ENCODE measurements around the gene PRR35. TPM values are rescaled to one million over a fixed set of nuclear protein-coding genes. Genes with fewer than 3 reads are reported as not detected.

PRR35 gene
- total RNA-seq, 4 donors from 2014 or later, result not detected

DNA sequence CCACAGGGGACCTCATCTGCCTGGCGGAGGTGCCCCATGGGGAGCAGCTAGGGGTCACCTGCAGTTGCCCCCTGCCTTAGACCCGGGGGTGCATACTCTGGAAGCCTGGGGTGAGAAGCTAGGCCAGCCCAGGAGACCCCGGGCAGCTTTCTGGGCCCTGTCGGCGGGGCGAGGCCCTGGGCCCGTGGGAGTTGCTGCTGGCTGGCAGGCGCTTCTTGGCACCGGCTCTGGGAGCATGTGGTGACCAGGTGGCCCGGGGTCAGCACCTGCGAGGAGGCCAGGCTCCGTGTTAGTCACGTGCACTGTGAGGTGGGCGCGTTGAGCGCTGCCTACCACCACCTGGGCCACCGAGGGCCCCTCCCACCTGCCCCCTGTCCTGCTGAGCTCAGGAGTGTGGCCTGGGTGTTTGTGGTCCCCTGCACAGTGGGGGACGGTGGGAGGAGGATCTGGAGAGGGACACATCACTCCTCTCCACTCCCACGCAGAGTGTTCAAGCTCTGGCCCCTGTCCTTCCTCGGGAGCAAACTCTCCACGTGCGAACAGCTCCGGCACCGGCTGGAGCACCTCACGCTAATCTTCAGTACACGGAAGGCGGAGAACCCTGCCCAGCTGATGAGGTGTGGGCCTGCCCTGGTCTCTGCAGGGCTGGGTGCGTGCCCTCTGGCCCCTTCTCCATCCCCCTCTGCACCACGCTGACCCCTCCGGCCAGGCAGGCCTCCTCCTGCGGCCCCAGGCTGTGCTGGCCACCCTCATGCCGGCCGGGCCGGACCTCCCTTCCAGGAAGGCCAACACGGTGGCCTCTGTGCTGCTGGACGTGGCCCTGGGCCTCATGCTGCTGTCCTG lies 15.4 kb downstream of the PRR35 start:
- ATAC-seq (no peak), DNase-seq (no peak)
- H3K4me1 ChIP-seq, result peaks cover 3% of the 10 kb centered on the region in 2 donors
- in situ Hi-C loops (cut with MboI; ENCODE audit: low sequenced_read_pairs in 4 of 4), result no loop called here
- intact Hi-C loops (cut with DNase I; ENCODE audit: low total_unique reads), result no loop called here
- H3K27ac ChIP-seq, result no peak overlapping the region
- no peaks in the 10 kb centered on the region for H3K9me3 ChIP-seq
- H3K4me3 ChIP-seq, result no peak overlapping the region
- H3K27me3 ChIP-seq, result no peaks in the 10 kb centered on the region
- no peak for TF ChIP-seq POLR2A (IDR thresholded peaks at IDR 0.05)
- TF ChIP-seq, protein P1, sequence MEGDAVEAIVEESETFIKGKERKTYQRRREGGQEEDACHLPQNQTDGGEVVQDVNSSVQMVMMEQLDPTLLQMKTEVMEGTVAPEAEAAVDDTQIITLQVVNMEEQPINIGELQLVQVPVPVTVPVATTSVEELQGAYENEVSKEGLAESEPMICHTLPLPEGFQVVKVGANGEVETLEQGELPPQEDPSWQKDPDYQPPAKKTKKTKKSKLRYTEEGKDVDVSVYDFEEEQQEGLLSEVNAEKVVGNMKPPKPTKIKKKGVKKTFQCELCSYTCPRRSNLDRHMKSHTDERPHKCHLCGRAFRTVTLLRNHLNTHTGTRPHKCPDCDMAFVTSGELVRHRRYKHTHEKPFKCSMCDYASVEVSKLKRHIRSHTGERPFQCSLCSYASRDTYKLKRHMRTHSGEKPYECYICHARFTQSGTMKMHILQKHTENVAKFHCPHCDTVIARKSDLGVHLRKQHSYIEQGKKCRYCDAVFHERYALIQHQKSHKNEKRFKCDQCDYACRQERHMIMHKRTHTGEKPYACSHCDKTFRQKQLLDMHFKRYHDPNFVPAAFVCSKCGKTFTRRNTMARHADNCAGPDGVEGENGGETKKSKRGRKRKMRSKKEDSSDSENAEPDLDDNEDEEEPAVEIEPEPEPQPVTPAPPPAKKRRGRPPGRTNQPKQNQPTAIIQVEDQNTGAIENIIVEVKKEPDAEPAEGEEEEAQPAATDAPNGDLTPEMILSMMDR (IDR thresholded peaks at IDR 0.05 in 4 of 5, conservative IDR thresholded peaks at IDR 0.05 in 1 of 5), result no peak
- no peaks in the 10 kb centered on the region for H3K36me3 ChIP-seq

GRCh38 chr16:576197-576822 lies 16.1 kb downstream of the PRR35 start:
- ATAC-seq (no peak), DNase-seq (no peak)
- intact Hi-C loops (cut with DNase I; ENCODE audit: low total_unique reads) (no loop called here), in situ Hi-C loops (cut with MboI; ENCODE audit: low sequenced_read_pairs in 4 of 4) (no loop called here)
- H3K36me3 ChIP-seq, result no peaks in the 10 kb centered on the region
- no peaks in the 10 kb centered on the region for H3K4me1 ChIP-seq
- H3K9me3 ChIP-seq, result no peaks in the 10 kb centered on the region
- H3K27me3 ChIP-seq, result no peaks in the 10 kb centered on the region
- H3K4me3 ChIP-seq, result no peak overlapping the region
- H3K27ac ChIP-seq, result no peak overlapping the region
- TF ChIP-seq, protein P1 (IDR thresholded peaks at IDR 0.05 in 4 of 5, conservative IDR thresholded peaks at IDR 0.05 in 1 of 5), result no peak
- no peak for TF ChIP-seq POLR2A (IDR thresholded peaks at IDR 0.05)

- intact Hi-C loops (cut with DNase I; ENCODE audit: low total_unique reads), result no loop called here
- Histone ChIP-seq H3K36me3 (no peaks in the 10 kb centered on the region), H3K27me3 (no peaks in the 10 kb centered on the region), H3K4me3 (no peak overlapping the region), H3K9me3 (no peaks in the 10 kb centered on the region), H3K27ac (no peak overlapping the region), H3K4me1 (no peaks in the 10 kb centered on the region)
- no peak for DNase-seq
- no peak for TF ChIP-seq POLR2A (IDR thresholded peaks at IDR 0.05)
- TF ChIP-seq, protein P1 (IDR thresholded peaks at IDR 0.05 in 4 of 5, conservative IDR thresholded peaks at IDR 0.05 in 1 of 5), result no peak
- in situ Hi-C loops (cut with MboI; ENCODE audit: low sequenced_read_pairs in 4 of 4), result no loop called here
- no peak for ATAC-seq
Observed at GRCh38 chr16:576823-577201, 16.6 kb downstream of the PRR35 start.

DNA sequence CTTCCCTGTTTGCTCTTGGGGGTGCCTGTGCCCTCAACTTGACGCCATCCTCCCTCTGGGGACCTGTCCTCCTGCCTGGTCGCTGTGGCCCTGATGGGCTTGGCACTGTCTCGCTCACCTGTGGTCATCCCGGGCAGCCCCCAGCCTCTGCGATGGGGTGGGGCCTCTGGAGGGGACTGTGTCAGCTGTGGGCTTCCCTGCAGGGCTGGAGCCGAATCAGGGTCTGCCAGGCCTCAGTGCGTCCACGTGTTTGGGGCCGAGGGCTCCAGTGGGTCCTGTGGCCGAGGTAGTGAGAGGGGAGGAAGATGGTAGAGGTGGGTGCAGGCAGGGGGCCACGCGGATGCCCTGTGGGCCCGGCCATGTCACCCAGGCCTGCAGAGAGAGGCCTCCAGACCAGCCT lies 17.6 kb downstream of the PRR35 start:
- TF ChIP-seq, protein P1 (IDR thresholded peaks at IDR 0.05 in 4 of 5, conservative IDR thresholded peaks at IDR 0.05 in 1 of 5), result no peak
- TF ChIP-seq POLR2A (IDR thresholded peaks at IDR 0.05), result no peak
- no peak for DNase-seq
- Histone ChIP-seq H3K27ac (no peak overlapping the region), H3K36me3 (no peaks in the 10 kb centered on the region), H3K9me3 (no peaks in the 10 kb centered on the region), H3K4me3 (no peak overlapping the region), H3K4me1 (no peaks in the 10 kb centered on the region), H3K27me3 (no peaks in the 10 kb centered on the region)
- in situ Hi-C loops (cut with MboI; ENCODE audit: low sequenced_read_pairs in 4 of 4) (no loop called here), intact Hi-C loops (cut with DNase I; ENCODE audit: low total_unique reads) (loop anchor here (2.0 kb wide), 1 partner anchor 33 kb away; no protein-coding TSS in a partner anchor)
- ATAC-seq, result no peak

All from gastrocnemius medialis (tissue), 4 donors.